HG02943 (cell line): ENCODE data around the gene ATRIP.
A peak's percentile ranks its signal among the peaks of the same experiment; 100 is the strongest.
"Not testable (repeated sequence)": the region's sequence is repeated elsewhere in the genome, so short reads cannot be mapped to it uniquely, and the experiment has no call there.

Source experiments
- ATAC-seq: cut with Tn5 transposase; IDR thresholded peaks from one replicate; pipeline ENCODE4 v1.9.1; 2021; ENCODE audit warnings: mild to moderate bottlenecking, low read depth, moderate library complexity; ENCODE audit not compliant: unreplicated experiment

The ATRIP gene

GRCh38 chr3:48435223-48435595 lies 11.3 kb upstream of the ATRIP start:
- no peak for ATAC-seq

DNA sequence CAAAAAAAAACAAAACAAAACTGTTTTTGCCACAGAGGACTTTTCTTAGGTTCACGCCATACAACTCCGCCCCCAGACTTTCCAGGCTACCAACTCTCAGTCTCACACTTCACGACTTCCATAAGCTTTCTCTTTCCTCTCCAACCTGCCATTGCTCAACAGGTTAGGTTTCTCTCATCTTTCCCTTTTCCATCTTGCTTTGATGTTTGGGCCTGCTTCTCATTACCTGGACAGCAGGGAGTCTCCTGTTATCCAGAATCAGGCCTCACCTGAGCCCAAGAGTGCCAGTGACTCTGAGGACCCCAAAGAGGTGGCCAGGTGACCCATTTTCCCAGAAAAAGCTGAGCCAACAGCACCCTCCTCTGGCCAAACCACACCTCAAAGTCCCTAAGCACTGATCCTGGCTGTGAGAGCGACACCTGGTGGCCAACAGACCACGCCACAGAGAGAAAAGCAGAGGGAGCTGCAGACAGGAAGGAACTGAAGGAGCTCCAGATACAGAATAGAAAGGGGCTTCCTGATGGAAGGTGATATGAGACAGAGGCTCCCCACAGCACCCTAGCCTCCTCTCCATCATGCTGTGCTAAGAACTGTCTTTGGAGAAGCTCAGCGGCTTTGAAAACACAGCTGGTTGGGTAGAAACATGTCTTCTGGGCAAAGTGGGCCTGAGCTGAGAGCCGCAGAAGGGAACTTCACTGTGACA lies 10.6 kb upstream of the ATRIP start:
- no peak for ATAC-seq

- ATAC-seq, result no peak
Observed at GRCh38 chr3:48436477-48436787, 10.1 kb upstream of the ATRIP start.

DNA sequence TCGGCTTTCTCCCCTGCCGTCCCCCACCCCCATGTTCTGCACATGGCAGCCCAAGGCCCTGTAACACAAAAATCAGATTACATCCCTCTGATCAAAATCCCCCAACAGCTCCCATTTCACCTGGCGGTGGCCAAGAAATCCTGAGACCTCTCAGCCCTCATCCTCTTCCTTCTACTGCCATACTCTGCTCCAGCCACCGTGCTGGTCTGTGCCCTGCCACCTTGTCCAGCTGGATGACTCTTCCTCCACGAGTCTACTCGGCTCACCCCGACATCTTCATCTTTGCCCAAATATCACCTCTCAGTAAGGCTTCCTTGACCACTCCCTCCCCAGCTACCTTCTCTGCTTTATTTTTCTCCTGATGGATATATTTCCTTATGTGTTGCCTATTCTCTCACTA lies 9.7 kb upstream of the ATRIP start:
- no peak for ATAC-seq

- no peak for ATAC-seq
Observed at GRCh38 chr3:48437812-48438211, 8.7 kb upstream of the ATRIP start.

- peak; percentile 91 for ATAC-seq
Observed at GRCh38 chr3:48439820-48440589, 6.5 kb upstream of the ATRIP start, which contains the start of the genes CCDC51 and TMA7. Gene CCDC51, minus strand, starts transcription at chr3:48440119. Its CDS starts 4,991 bp downstream, at chr3:48435128. Gene TMA7, plus strand, starts transcription at chr3:48440257. Its CDS starts 40 bp downstream, at chr3:48440297.

DNA sequence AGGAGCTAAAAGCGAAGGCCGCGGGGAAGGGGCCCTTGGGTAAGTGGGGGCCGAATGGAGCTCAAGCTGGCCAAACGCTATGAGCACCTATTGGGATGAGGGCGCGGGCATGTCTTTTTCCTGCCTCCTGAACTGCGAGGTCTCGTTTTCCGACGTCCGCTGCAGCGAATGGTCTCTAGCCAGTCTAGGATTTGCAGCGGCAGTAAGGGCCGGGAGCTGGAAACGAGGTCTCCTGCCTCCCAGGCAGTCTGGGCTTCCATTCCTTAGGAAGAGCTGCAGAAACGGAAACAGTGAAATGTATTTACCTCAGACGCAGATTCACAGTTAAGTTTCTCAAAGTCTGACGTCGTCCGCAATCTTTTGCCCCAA lies 6.0 kb upstream of the ATRIP start:
- no peak for ATAC-seq

DNA sequence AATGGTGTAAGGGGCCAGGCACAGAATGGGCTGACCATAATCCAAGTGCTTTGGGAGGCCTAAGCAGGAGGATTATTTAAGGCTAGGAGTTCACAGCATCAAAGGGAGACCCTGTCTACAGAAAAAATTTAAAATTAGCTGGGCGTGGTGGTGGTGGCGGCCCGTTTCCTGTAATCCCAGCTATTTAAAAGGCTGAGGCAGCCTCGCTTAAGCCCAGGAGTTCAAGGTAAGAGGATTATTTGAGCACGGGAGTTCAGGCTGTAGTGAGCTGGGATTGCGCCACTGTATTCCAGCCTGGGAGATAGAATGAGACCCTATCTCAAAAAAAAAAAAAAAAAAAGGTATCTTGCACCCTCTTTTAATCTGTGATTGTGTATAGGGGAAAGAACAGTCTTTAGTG lies 4.6 kb upstream of the ATRIP start:
- no peak for ATAC-seq

DNA sequence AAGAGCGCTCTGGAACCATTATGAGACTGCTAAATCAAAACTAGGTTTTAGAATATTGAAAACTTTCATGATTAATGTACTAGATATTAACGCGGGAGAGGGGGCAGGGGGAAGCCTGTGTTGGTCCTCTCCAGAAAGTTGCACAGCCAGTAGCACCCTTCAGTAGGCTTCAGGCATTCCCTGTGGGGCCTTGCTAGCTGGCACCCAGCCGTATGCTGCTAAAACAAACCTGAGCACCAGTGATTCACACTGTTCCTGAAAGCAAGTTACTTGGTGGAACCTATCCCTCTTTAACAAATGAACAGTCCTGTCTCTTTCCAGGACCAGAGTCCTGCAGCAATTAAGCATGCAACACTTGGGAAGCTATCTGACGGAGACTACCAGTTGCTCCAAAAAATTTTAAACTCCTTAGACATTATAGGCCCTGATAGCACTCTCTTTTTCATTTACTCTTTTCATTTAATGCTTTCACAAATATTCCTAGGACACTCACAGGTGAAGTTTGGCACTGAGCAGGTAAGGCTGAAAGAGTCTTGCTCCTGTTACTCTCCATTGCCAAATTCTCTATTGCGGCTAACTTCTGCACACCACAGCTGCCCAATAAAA lies 1.2 kb upstream of the ATRIP start:
- ATAC-seq, result no peak

DNA sequence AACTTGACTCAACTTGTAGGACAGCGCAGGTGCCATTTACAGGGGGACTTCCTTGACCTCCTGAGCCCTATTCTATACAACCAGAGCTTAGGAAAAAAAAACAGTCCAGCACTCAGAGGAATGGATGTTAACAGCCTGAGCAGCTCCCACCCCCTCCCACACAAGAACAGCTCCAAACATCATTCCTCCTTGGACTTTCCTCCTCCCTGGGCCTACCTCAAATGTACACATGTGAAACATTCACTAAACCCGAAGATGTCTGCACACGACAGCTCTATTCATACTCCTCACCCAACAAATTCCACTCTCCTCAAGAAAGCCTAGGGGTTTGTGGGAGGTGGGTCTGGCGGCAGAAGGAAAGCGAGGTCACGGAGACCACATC lies 503 bp upstream of the ATRIP start:
- ATAC-seq, result no peak

DNA sequence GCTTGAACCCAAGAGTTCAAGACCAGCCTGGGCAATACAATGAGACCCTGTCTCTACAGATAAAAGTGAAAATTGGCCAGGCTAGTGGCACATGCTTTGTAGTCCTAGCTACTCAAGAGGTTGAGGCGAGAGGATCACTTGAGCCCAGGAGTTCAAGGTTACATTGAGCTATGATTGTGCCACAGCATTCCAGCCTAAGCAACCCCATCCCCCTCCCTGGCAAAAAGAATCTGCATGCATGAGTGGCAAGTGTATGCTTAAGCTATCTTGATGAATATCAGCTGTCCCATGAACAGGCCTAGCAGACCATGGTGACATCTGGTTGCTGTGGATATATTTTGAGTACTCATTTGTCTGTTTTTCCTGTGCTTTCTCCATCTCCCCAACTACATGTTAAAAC lies 4.7 kb downstream of the ATRIP start:
- ATAC-seq, result no peak

DNA sequence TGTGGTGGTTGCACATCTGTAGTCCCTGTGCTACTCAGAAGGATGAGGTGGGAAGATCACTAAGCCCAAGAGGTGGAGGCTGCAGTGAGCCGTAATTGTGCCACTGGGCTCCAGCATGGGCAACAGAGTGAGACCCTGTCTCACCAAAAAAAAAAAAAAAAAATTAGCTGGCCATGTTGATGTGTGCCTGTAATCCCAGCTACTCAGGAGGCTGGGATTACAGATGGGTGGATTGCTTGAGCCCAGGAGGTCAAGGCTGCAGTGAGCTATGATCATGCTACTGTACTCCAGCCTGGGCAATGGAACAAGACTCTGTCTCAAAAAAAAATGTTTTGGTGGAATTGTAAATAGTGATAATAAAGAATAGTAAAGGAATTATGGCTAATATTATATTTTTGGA lies 9.9 kb downstream of the ATRIP start:
- no peak for ATAC-seq

- no peak for ATAC-seq
Observed at GRCh38 chr3:48459331-48459730, 12.8 kb downstream of the ATRIP start.

DNA sequence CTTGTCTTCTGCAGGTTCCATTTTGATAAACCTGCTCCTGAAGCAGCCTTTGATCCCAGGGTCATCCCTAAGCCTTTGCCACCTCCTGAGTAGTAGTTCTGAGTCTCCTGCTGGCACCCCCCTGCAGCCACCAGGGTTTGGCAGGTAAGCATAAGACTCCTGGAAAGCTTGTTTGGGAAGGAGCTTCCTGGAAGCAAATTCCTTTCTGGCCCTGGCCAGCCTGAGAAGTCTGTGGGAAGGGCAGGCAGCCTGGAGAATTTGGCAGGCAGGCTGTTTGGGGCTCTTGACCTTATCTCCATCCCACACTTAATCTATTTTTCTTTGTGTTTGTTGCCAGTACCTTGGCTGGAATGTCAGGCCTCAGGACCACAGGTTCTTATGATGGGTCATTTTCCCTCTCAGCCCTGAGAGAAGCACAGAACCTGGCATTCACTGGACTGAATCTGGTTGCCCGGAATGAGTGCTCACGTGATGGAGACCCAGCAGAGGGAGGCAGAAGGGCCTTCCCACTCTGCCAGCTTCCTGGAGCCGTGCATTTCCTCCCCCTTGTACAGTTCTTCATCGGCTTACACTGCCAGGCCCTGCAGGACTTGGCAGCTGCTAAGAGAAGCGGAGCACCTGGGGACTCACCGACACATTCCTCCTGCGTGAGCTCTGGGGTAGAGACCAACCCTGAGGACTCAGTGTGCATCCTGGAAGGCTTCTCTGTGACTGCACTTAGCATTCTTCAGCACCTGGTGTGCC lies 13.4 kb downstream of the ATRIP start:
- no peak for ATAC-seq

- ATAC-seq, result no peak
Observed at GRCh38 chr3:48460517-48460902, 14.0 kb downstream of the ATRIP start.

DNA sequence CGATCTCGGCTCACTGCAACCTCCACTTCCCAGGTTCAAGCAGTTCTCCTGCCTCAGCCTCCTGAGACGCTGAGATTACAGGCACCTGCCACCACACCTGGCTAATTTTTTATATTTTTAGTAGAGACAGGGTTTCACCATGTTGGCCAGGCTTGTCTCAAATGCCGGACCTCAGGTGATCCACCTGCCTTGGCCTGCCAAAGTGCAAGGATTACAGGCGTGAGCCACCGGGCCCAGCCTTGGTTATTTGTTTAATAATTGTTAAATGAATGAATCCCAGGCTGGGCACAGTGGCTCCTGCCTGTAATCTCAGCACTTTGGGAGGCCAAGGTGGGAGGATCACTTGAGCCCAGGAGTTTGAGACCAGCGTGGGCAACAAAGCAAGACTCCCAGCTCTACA lies 15.2 kb downstream of the ATRIP start:
- not testable (repeated sequence) for ATAC-seq

DNA sequence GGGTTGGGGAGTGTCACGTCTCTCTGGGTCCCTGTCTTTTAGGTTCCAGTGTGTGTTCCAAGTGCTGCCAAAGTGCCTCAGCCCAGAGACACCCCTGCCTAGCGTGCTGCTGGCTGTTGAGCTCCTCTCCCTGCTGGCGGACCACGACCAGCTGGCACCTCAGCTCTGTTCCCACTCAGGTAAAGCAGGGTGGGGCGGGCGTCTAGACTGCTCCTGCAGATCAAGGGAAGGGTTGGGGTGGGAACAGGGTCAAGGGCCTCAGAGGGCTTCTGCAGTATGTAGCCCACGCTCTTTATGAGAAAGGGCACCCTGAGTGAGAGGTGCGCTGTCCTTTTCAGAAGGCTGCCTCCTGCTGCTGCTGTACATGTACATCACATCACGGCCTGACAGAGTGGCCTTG lies 17.2 kb downstream of the ATRIP start:
- no peak for ATAC-seq

DNA sequence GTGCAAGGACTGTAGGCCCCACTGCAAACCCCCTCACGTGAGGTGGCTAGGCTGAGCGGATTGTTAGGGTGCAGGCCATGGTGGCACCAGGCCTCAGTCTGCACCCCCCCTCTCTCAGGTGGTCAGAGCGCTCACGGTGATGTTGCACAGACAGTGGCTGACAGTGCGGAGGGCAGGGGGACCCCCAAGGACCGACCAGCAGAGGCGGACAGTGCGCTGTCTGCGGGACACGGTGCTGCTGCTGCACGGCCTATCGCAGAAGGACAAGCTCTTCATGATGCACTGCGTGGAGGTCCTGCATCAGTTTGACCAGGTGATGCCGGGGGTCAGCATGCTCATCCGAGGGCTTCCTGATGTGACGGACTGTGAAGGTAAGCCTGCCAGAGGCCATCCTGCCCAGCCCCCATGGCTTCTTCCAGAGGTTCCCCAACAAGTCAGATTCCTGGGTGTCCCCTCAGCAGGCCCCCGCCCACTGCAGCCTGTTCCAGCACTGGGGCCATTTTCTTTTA lies 18.2 kb downstream of the ATRIP start:
- ATAC-seq, result no peak

GRCh38 chr3:48465237-48465530 lies 18.6 kb downstream of the ATRIP start:
- ATAC-seq, result no peak

- peak; percentile 67 for ATAC-seq
Observed at GRCh38 chr3:48465531-48466378, 19.2 kb downstream of the ATRIP start.
